Adrenal gland (tissue), 5 donors: ENCODE results near the gene PKNOX1.

ENCODE experiments used
- CTCF ChIP-seq, 6 experiments: fragments of 450-650 bp in 4 of 6; fragments of 200-600 bp in 2 of 6; sonication (generic) in 1 of 6; IDR thresholded peaks; 1 replicate in 5 of 6; 2 replicates in 1 of 6; pipeline versions ENCODE4 v1.5.1 to v1.8.0; 2016 to 2021; ENCODE audit warnings: antibody characterized with exemption in 6 of 6, mild to moderate bottlenecking in 2 of 6, moderate library complexity in 1 of 6
- POLR2A ChIP-seq, 2 donors: fragments of 450-650 bp; IDR thresholded peaks; one replicate each; pipeline ENCODE4 v1.6.1; 2017; ENCODE audit warnings: antibody characterized with exemption in 2 of 2, mild to moderate bottlenecking in 2 of 2, moderate library complexity in 1 of 2
- donor health status: DM: no; HTN: no; CAD: no.

- TF ChIP-seq POLR2A (IDR thresholded peaks at IDR 0.05) (no peak), CTCF (IDR thresholded peaks at IDR 0.05) (no peak)
Measured at GRCh38 chr21:42983869-42984268, 9.5 kb downstream of the PKNOX1 start.
